Stimulated activated memory B cell treated with anti-CD40 and anti-IgM and Interleukin-4, amounts not matched to agents 10 μg/mL and 1 μg/mL and 100 μg/mL, for 72 hours (primary cell): ENCODE results near the gene HMX3.

ENCODE experiments used
- ATAC-seq: fragments of 150-1000 bp; cut with Tn5 transposase; 2 replicates; pipeline ENCODE4 v1.10.0; 2021
- H3K27ac Mint-ChIP-seq: one replicate; pipeline ENCODE4 v1.8.0; 2022; ENCODE audit warnings: mild to moderate bottlenecking, mixed read lengths
- H3K27me3 Mint-ChIP-seq: one replicate; pipeline ENCODE4 v1.8.0; 2022; ENCODE audit warnings: mixed read lengths
- H3K36me3 Mint-ChIP-seq: one replicate; pipeline ENCODE4 v1.8.0; 2022; ENCODE audit warnings: mixed read lengths
- H3K4me1 Mint-ChIP-seq: one replicate; pipeline ENCODE4 v1.8.0; 2022; ENCODE audit warnings: mixed read lengths
- H3K4me3 Mint-ChIP-seq: one replicate; pipeline ENCODE4 v1.8.0; 2022; ENCODE audit warnings: mild to moderate bottlenecking, moderate library complexity, mixed read lengths
- H3K9me3 Mint-ChIP-seq: one replicate; pipeline ENCODE4 v1.8.0; 2022; ENCODE audit warnings: mixed read lengths

HMX3 gene

GRCh38 chr10:123141791-123142700 lies 6.3 kb downstream of the HMX3 start:
- Mint-ChIP-seq H3K9me3 (peaks cover 2% of the 10 kb centered on the region), H3K4me1 (peaks cover 15% of the 10 kb centered on the region), H3K4me3 (no peak overlapping the region), H3K27ac (no peak overlapping the region), H3K36me3 (no peaks in the 10 kb centered on the region), H3K27me3 (peaks cover 92% of the 10 kb centered on the region)
- no peak for ATAC-seq

DNA sequence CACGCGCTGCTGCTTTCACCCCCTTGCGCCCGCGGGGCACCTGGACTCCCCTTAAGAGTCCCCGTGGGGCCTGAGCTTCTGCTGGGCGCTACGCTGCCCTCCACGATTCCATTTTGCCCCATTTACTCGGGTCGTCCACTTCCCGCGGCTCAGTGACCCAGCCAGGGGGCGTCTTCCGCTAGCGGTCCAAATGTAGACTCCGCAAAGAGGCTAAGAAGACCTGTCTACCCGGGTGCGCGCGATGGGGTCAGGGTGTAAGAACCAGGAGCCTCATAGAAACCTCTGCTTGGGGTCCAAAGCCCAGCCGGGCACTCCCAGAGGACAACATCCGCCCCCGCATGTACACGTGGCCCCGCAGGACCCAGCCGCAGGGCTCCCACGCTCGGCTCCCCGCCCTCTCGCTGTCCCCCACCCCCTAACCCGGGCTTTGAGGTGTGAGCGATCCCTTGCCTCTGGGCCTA lies 7.0 kb downstream of the HMX3 start:
- Mint-ChIP-seq H3K9me3 (peaks cover 2% of the 10 kb centered on the region), H3K4me3 (no peak overlapping the region), H3K4me1 (peaks cover 13% of the 10 kb centered on the region), H3K36me3 (no peaks in the 10 kb centered on the region), H3K27ac (no peak overlapping the region), H3K27me3 (peaks cover 93% of the 10 kb centered on the region)
- ATAC-seq: no peak

DNA sequence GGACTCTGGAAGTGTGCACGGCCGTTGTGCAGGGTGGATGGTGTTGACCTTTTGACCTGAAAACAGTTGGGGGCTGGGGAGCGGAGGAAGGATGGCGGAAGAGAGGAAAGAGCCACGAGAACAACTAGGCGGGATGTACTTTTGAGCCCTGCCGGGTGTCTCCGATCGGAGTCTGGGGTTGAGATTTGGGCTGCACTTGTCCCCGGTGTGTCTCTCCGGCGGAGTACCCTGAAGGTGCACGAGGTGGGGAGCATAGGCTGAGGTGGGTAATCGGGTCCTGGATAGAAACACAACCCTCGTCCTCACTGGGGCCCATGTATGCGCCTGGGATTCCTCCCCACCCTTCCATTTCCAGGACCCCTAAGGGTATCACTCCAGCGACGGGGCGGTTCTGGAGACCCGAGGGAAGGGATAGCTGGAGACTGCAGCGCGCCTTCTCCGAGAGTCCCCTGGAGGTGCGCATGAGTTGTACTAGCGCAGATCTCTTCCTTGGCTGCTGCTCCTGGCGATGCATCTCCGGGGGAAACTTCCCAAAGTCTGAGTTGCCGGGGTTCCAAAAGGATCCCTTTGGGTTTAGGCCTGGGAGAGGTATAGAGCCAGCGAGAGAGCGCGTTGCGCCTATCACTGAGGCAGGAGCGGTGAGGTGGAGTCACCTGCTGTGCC lies 7.5 kb downstream of the HMX3 start:
- no peak for ATAC-seq
- no peaks in the 10 kb centered on the region for H3K36me3 Mint-ChIP-seq
- H3K27me3 Mint-ChIP-seq: peaks cover 87% of the 10 kb centered on the region
- H3K9me3 Mint-ChIP-seq: peaks cover 2% of the 10 kb centered on the region
- no peak overlapping the region for H3K4me3 Mint-ChIP-seq
- no peak overlapping the region for H3K27ac Mint-ChIP-seq
- H3K4me1 Mint-ChIP-seq: peaks cover 13% of the 10 kb centered on the region

DNA sequence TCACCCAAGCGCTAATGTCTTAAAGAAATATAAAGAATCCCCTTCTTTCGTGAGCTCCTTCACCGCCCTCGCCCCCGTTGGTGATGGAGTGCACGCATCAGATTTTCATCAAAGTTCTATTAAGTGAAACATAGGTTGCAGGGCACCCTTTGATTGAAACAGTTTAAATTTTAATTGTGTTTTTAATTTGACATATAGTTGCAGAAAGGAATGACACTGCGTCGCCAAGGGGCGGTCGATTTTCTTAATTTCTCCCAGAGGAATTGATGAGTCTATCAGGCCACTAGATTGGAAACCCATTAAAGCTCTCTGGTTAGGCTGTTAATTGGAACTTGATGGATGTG lies 8.0 kb downstream of the HMX3 start:
- no peaks in the 10 kb centered on the region for H3K36me3 Mint-ChIP-seq
- ATAC-seq: no peak
- H3K4me3 Mint-ChIP-seq: no peak overlapping the region
- no peak overlapping the region for H3K27ac Mint-ChIP-seq
- peaks cover 14% of the 10 kb centered on the region for H3K4me1 Mint-ChIP-seq
- H3K9me3 Mint-ChIP-seq: peaks cover 2% of the 10 kb centered on the region
- H3K27me3 Mint-ChIP-seq: peaks cover 85% of the 10 kb centered on the region

DNA sequence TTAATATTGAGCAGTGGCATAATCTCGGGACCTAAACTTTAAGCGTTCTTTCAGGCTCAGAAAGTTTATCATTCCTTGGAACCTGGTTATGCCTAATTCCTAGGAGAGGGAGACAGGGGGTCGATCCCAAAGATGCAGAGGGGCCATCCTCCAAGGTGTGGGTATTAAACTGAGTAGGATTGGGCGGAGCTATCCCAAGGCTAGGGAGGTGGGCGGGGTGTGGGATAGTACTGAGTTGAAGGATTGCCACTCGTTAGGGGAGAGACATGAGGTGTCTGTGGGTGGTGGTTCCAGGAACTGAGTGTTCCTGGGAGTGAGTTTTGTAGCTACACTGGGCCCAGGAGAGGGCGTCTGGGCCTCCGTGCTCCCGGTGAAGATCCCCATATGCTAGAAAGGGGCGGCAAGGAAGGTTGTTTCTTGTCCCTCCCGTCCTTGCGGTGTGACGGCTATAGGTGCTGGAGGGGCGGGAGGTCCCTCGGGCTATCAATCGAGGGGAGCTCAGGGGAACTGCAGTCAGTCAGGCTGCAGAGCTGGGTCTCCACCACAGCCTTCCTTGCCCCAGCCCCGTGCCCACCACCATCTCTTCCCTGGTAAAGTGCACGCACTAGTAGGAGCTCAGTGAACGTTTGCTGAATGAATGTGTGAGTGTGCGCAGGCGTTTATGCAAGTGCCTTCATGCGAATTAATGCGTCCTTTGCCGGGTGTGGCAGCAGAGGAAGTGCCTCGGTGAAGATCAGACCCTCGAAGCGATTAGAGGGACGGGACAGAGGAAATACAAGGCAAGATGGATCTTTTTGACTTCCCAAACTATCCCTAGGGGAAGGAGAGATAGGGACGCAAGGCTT lies 9.1 kb downstream of the HMX3 start:
- ATAC-seq: no peak
- Mint-ChIP-seq H3K4me3 (no peak overlapping the region), H3K36me3 (no peaks in the 10 kb centered on the region), H3K27ac (no peak overlapping the region), H3K9me3 (peaks cover 2% of the 10 kb centered on the region), H3K4me1 (peaks cover 20% of the 10 kb centered on the region), H3K27me3 (peaks cover 81% of the 10 kb centered on the region)

- peaks cover 75% of the 10 kb centered on the region for H3K27me3 Mint-ChIP-seq
- H3K36me3 Mint-ChIP-seq: no peaks in the 10 kb centered on the region
- no peak overlapping the region for H3K27ac Mint-ChIP-seq
- H3K4me3 Mint-ChIP-seq: no peak overlapping the region
- H3K4me1 Mint-ChIP-seq: peaks cover 20% of the 10 kb centered on the region
- ATAC-seq: no peak
- H3K9me3 Mint-ChIP-seq: peaks cover 2% of the 10 kb centered on the region
These were observed 9.8 kb downstream of the HMX3 start for GRCh38 chr10:123145542-123146012.

GRCh38 chr10:123146013-123146893 lies 10.5 kb downstream of the HMX3 start:
- no peak overlapping the region for H3K4me3 Mint-ChIP-seq
- peaks cover 24% of the 10 kb centered on the region for H3K4me1 Mint-ChIP-seq
- no peak for ATAC-seq
- H3K27me3 Mint-ChIP-seq: peaks cover 72% of the 10 kb centered on the region
- peaks cover 2% of the 10 kb centered on the region for H3K9me3 Mint-ChIP-seq
- H3K36me3 Mint-ChIP-seq: no peaks in the 10 kb centered on the region
- H3K27ac Mint-ChIP-seq: no peak overlapping the region

GRCh38 chr10:123146894-123147634 lies 11.3 kb downstream of the HMX3 start:
- Mint-ChIP-seq H3K9me3 (peaks cover 2% of the 10 kb centered on the region), H3K4me3 (no peak overlapping the region), H3K36me3 (no peaks in the 10 kb centered on the region), H3K27ac (no peak overlapping the region), H3K27me3 (peaks cover 68% of the 10 kb centered on the region), H3K4me1 (peaks cover 28% of the 10 kb centered on the region)
- ATAC-seq: no peak

- H3K9me3 Mint-ChIP-seq: peaks cover 2% of the 10 kb centered on the region
- peak within 1 kb of the TSS; percentile 32 for H3K27ac Mint-ChIP-seq
- no peak for ATAC-seq
- peak within 1 kb of the TSS; percentile 57 for H3K4me3 Mint-ChIP-seq
- peaks cover 68% of the 10 kb centered on the region for H3K27me3 Mint-ChIP-seq
- peaks cover 27% of the 10 kb centered on the region for H3K4me1 Mint-ChIP-seq
- H3K36me3 Mint-ChIP-seq: no peaks in the 10 kb centered on the region
These were observed 12.1 kb downstream of the HMX3 start, which contains the start of gene HMX2 for GRCh38 chr10:123147635-123148413. TSS of gene HMX2 (plus strand) at chr10:123148136. CDS start at chr10:123148379, 243 bp downstream.

DNA sequence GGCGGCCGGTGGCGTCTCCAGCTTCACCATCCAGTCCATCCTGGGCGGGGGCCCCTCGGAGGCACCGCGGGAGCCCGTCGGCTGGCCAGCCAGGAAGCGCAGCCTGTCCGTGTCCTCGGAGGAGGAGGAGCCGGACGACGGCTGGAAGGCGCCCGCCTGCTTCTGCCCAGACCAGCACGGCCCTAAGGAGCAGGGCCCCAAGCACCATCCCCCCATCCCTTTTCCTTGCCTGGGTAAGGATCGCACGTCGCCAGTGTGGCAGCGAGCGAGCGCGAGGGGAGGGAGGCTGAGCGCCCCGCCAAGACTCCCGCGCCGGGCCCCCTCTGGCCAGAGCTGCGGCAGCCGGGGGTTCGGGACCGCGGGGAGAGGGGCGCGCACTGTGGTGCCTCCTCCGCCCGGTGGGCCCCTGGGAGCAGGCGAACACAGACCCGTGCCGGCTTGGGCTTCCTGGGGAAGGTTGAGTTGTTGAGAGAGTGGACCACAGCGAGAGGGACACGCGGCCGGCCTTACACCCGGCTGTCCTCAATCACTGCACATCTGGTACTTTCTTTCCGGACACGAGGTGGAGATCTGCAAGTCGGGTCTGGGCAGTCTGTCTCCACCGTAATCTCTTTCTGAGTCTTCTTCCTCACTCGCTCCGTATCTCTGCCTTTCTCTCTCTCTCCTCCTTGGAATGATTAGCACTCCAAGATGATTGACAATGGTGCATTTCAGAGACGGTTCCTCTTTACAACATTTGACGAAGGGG lies 12.8 kb downstream of the HMX3 start:
- peak overlapping the region; percentile 57 for H3K4me3 Mint-ChIP-seq
- peaks cover 61% of the 10 kb centered on the region for H3K27me3 Mint-ChIP-seq
- peaks cover 25% of the 10 kb centered on the region for H3K4me1 Mint-ChIP-seq
- no peaks in the 10 kb centered on the region for H3K36me3 Mint-ChIP-seq
- H3K27ac Mint-ChIP-seq: peak overlapping the region; percentile 32
- H3K9me3 Mint-ChIP-seq: no peaks in the 10 kb centered on the region
- no peak for ATAC-seq

DNA sequence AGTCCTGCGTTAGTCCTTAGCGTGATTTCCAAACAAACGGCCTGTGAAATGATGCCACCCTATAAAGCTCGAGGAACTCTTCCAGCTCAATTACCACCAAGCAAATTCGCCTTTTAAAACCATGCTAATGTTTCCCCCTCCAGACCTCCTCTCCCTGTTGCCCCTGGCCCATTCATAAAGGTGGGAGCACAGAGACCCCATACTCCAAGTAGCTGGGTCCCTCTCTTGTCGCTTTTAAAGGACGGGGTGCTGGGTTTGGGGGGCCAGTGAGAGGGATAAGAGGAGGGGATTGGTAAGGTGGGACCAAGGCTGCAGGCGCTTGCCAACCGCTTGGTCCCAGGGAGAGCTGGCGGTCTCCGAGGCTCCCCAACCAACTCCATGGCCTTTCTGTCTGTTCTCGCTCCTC lies 13.4 kb downstream of the HMX3 start:
- no peak for ATAC-seq
- Mint-ChIP-seq H3K9me3 (no peaks in the 10 kb centered on the region), H3K4me3 (peak overlapping the region; percentile 57), H3K27ac (peak overlapping the region; percentile 32), H3K36me3 (no peaks in the 10 kb centered on the region), H3K4me1 (peaks cover 27% of the 10 kb centered on the region), H3K27me3 (peaks cover 55% of the 10 kb centered on the region)

DNA sequence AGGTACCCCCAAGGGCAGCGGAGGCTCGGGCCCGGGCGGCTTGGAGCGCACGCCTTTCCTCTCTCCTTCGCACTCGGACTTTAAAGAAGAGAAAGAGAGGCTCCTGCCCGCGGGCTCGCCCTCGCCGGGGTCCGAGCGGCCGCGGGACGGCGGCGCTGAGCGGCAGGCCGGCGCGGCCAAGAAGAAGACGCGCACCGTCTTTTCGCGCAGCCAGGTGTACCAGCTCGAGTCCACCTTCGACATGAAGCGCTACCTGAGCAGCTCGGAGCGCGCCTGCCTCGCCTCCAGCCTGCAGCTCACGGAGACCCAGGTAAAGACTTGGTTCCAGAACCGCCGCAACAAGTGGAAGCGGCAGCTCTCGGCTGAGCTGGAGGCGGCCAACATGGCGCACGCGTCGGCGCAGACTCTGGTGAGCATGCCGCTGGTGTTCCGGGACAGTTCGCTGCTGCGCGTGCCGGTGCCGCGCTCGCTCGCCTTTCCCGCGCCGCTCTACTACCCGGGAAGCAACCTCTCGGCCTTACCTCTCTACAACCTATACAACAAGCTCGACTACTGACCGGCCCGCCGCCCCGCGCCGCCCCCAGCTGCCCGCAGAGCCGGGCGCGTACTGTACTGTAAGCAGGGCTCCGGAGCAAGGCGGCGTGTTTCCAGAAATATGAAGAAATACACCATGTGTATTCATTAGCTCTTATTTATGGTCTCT lies 13.9 kb downstream of the HMX3 start:
- Mint-ChIP-seq H3K4me1 (peaks cover 27% of the 10 kb centered on the region), H3K4me3 (peak overlapping the region; percentile 63), H3K27me3 (peaks cover 50% of the 10 kb centered on the region), H3K27ac (no peak overlapping the region), H3K36me3 (no peaks in the 10 kb centered on the region), H3K9me3 (no peaks in the 10 kb centered on the region)
- ATAC-seq: no peak
